ENCODE data around the gene JAKMIP1. TPM values are rescaled to one million over a fixed set of nuclear protein-coding genes. Genes with fewer than 3 reads are reported as not detected.
A peak's percentile ranks its signal among the peaks of the same experiment; 100 is the strongest.

Gene JAKMIP1
- total RNA-seq, 1 experiment from 2014 or later: not detected

DNA sequence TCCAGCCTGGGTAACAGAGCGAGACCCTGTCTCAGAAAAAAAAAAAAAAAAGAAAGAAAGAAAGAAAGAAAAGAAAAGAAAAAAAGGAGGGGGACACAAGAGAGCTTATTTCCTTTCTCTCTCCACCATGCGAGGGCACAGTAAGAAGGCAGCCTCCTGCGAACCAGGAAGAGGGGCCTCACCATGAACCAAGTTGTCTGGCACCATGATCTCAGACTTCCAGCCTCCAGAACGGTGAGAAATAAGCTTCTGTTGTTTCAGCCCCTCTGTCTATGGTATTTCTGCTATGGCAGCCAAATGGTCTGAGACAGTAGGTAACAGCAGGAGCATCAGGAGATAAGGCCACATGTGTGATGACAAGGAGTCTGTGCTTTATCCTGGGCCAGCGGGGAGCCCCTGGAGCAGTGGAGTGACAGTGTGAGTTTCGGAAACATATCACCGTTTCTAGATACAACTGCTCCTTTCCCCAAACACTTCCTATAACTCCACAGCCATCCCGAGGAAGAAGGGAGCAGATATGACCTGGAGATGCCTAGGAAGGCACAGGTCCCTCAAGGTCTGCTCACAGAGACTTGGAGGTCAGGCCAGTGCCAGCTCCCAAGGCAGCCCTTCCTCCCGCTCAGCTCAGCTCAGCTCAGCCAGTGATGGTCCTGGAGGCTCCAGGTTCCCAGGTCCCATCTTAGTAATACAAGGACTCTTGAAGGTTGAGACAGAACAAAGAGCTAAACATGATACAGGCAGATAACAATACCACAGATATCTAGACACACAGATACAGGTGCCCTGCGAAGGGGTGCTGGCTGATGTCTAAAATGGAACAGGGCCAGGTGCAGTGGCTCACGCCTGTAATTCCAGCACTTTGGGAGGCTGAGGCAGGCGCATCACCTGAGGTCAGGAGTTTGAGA lies 17.7 kb downstream of the JAKMIP1 start:
- no peak for DNase-seq (ENCODE audit: low read depth)

DNA sequence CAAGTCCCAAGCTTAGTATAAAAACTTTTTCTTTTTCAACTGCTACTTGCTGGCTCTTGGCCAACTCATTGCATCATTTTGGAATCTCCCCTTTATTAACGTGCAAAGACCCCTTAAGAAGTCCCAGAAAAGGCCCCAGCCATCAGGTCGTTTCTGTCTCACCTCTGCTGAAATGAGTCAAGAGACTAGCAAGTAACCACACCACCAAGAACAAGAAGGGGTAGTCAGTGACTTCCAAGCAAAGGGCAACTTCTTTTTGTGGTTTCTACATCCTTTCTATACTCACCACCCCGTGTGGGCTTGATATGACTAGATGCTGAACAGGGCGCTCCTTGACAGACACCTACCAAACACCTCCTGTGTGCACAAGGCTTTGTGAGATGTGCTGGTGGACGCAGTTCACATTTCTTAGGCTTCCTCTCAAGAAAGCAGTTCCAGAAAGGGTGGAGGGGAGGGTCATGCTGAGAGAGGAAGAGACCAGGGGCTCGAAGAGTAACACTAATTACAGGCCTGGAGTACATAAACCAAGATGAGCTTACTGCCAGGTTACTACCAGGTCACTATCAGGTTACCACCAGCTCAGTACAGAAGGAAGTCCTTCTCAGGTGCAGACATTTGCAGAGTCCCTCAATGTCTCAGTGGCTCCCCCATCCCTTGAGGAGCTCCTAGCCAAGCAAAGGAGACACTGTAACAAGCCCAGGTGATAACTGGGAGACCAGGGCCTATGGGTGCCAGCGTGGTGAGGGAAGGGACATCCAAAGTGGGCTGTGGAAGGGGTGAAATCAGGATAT lies 19.3 kb downstream of the JAKMIP1 start:
- DNase-seq (ENCODE audit: low read depth): no peak

DNA sequence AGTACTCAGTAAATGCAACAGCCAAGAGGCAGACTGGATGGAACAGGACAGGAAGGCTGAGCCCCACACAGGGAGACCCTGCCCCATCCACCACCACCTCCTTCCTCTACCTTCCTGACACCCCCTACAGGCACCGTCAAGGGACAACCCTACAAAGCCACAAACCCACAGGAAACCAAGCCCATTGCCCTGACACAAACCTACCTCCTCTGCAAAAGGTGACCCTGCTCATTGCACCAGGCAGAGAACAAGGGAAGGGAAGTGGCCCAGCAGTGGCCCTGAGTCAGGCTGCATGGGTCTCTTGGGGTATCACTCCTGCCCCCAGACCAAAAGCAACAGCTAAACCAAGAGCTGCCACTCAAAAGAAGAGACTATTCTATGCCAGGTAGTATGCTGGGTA lies 21.0 kb downstream of the JAKMIP1 start:
- DNase-seq (ENCODE audit: low read depth): no peak

DNA sequence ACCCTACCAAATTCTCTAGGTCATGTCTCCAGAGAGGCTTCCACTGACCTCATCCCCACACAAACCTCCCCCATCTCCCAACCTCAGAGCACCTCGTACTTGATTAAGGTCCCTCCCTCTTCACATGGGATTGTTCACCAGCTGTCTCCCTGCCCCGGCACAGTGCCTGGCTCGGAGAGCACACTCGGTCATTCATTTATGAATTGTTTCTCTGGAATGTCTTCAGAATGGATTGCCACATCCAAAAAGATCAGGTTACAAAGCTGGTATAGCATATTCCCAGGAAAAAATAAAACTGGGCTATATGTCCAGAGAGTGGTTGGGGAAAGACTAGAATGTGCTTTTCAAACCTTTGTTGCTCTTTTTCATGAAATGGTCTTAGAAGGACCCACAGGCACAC lies 21.6 kb downstream of the JAKMIP1 start:
- DNase-seq (ENCODE audit: low read depth): peak; percentile 24

DNA sequence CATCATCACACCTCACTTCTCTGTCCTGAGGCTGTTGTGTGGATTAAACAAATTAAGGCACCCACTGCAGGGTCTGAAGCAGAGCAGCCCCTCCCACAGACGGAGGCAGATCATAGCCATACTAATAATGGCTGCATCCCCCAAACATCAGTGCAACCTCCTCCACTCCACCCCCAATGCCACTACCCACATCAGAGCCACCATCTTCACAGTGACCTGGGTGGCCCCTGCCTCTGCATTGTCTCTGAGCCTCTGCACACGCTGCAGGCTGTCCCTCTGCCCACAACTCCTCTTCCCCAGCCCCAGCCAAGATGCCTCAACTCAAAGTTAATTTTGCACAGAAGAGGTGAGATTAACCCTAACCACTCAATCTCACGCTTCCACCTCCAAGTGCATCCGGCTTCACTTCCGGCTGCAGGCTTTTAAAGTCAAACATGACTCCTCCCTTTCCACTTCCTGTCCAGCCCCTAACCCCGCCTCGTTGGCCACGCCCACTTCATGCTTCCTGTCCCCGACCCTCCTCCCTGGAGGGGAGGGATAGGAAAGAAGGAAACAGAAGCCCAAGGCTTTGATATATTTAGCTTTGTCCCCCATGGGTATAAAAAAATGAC lies 22.7 kb downstream of the JAKMIP1 start:
- no peak for DNase-seq (ENCODE audit: low read depth)

DNA sequence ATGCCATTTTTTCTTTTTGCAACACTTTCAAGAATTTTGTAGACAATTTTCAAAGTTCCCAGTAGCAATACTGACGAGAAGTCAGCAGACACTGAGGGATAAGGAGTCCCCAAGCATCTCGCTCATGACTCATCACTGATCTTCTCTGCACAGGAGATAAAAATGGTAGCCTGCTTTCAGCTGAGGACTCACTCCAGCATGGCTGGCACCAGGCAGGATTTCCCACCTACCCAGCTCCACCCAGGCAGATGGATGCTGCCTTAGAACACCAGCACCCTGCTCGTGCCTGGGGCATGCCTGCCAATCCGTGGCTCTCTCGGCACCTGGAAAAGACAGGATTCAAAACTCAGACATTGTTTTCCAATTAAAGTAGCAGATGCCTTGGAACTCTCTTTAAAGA lies 24.9 kb downstream of the JAKMIP1 start:
- no peak for DNase-seq (ENCODE audit: low read depth)

DNA sequence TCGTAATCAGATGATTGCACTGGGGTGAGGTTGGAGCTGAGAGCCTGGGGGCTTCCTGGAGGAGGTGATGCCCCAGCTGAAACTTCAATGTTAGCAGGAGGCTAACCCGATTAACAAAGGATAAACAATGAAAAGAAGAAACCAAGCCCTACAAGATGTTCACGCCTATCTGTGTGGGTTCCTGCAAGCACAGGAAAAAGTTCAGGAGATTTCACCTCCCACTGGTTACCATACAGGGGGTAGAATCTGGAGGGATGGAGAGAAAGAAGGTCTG lies 27.5 kb downstream of the JAKMIP1 start:
- no peak for DNase-seq (ENCODE audit: low read depth)

DNA sequence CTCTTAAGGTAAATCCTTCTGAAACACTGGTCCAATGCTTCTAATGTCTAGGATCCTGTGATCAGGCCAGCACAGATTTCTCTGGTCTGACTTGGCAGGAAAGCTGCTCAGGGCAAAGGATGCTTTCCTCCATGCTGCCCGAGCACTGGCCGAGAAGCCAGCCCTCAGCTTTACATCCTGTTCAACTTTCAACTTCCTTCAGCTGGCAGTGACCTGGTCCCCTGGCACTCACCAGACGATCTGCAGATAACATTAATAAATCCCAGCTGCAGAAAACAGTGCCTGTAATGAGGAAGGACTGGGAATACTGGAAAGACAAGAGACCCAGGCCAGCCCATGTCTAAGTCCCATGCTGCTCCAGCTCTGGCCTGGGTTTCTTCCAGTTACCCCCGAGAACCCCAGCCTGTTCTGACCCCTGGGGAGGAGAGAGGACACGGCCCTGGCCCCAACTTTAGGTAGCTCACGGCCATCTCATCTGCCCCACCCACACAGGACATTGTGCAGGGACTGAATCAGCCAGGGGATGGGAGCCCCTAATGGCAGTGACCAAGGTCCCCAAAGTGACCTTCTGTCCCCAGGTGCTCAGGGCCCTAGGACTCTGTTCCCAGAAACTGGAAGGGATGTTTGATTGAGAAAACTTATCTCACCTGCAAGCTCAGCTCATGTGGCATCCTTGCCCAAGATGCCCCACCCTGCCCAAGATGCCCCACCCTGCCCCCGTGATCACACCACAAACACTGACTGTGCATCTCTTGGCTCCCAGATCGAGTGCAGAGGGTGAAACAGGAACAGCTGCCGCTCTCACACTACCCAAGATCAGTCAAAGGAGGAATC lies 28.0 kb downstream of the JAKMIP1 start:
- no peak for DNase-seq (ENCODE audit: low read depth)

DNA sequence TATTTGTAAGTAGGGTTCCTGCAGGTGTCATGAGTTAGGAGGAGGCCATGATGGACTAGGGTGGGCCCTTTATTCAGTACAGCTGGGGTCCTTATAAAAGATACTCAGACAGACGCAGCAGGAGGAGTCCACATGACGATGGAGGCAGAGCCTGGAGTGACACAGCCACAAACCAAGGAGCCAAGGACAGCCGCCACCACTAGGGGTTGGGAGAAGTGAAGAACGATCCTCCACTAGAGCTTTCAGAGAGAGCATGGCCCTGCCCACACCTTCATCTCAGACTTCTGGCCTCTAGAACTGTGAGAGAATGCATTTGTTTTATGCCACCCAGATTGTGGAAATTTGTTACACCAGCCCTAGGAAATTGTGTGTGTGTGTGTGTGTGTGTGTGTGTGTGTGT lies 31.1 kb downstream of the JAKMIP1 start:
- DNase-seq (ENCODE audit: low read depth): no peak

DNA sequence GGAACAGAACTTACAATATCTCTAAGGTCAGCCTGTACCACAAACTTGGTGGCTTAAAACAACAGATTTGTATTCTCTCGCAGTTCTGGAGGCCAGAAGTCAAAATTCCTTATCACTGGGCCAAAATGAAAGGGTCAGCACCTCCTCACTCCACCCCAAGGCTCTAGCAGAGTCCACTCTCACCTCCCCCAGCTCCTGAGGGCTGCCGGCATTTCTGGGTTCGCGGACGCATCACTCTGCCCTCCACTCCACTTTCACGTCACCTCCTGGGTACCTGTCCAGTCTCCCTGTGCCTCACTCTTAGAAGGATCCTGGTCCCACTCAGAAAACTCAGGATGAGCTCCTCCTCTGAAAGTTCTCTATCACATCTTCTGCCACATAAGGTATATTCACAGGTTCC lies 34.6 kb downstream of the JAKMIP1 start:
- no peak for DNase-seq (ENCODE audit: low read depth)

DNA sequence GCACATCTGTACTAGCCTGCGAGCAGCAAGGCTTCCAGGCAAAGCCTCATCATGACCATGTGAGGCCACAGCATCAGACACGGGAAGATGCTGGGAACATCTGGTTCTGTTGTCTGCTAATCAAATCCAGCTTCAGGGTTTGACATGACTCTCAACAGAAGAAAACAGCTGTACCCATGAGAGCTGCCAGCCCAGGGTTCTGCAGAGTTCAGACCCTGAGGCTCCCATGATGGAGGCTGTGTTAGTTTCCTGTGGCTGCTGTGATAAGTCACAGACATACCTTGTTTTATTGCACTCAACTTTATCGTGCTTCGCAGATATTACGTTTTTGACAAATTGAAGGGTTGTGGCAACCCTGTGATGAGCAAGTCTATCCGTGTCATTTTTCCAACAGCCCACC lies 37.5 kb downstream of the JAKMIP1 start:
- no peak for DNase-seq (ENCODE audit: low read depth)

DNA sequence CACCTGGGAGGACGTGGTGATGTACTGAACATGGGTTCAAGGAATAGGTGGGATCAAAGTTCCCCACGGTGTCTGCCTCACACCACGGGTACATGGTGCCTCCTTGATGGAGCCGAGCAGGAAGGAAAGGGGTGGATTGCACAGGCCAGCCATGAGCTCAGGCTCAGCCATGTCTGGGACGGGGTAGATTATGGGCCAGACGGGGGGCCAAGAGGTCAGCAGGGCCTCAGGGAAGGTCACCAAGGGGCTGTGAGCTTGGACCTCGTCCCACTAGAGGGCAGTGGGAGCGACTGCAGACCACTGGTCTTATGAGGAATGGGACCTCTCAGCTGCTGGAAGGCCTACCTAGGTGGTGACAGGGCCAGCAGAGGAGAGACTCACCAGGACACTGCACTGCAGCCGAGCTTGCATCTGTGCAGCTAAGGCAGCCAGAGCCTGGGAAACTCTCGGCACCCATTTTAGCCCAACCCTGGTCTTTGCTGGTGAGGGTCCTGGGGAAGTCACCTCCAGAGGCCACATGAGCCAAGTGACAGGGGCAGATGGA lies 38.4 kb downstream of the JAKMIP1 start:
- no peak for DNase-seq (ENCODE audit: low read depth)

DNA sequence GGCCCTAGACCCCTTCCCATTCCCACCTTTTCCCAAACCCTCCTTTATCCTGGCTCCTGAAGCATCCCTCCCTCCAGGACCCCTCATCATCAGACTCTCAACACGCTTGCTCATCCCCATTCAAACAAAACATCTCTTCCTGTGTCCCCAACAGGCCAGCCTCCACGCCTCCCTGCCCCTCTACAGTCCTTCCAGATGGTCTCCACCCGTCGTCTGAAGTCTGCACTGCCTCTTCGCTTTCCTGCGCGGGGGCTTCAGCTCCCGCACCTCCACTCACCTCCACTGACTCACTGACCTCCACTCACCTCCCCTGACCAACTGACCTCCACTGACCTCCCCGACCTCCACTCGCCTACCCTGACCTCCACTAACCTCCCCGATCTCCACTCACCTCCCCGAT lies 39.8 kb downstream of the JAKMIP1 start:
- DNase-seq (ENCODE audit: low read depth): no peak

DNA sequence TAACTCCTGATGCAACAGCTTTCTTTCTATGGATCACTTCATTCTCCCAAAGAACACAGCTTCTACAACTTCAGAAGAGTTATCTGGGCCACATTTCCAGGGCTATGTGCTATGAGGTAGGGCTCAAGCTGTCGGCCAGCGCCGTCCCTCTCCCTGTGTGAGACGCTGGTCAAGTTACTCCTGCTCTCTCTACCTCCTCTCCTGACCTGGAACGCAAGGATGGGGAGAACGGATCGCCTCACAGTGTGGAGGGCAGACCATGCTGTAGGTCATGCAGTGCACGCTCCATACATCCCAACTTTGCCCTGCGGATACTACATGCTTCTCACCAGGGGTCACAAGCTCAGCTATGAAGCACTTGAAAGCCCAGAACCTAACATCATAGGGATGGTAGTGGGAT lies 42.4 kb downstream of the JAKMIP1 start:
- DNase-seq (ENCODE audit: low read depth): no peak

DNA sequence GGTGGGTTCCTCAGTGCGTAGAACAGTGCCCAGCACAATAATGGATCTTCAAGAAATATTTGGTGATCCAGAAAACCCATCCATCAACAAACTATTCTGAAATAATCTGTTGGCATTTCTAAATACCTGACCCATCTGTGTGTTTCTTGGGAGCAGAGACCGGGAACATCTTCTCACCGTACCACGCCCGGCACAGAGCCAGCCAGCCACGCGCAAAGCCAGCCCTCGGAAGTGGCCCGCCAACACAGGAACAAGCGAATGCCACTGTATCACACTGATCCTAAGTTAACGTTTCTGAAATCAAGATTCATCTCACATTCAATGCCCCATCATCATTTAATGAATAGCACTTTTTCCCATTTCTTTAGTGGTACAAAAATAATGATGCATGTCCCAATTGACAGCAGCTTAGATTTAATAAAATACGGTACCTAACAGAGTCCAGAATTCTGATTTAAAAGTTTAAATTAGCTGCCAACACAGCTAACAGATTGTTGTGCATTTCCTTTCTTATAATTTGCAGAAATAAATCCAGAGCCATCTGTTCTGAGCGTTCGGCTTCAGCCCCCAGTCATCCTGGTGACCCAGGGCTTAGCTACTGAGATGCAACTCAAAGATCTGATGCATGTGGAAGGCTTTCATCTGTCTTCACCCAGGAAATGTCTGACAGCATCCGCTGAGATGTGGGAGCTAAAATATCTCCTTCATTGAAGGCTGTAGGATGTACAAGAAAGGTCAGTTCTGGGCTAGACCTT lies 44.2 kb downstream of the JAKMIP1 start:
- DNase-seq (ENCODE audit: low read depth): no peak

DNA sequence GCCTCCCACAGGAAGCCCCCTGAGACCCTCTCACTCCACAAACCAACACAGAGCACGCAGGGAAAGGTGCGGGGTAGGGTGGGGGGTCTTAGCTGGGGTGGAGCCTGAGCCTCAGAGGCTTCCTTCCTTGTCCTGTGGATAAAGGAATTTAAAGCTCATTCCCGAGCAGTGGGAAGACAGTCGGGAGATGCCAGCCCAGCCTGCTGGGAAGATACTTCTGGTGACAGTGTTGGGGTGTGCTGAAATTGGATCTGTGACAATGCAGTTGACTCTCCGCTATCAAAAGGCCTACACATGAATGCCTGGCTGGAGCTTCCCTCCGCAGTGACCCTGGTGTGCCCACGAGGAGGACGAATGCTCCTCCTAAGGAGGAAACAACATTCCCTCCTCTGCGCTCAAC lies 45.5 kb downstream of the JAKMIP1 start:
- no peak for DNase-seq (ENCODE audit: low read depth)

DNA sequence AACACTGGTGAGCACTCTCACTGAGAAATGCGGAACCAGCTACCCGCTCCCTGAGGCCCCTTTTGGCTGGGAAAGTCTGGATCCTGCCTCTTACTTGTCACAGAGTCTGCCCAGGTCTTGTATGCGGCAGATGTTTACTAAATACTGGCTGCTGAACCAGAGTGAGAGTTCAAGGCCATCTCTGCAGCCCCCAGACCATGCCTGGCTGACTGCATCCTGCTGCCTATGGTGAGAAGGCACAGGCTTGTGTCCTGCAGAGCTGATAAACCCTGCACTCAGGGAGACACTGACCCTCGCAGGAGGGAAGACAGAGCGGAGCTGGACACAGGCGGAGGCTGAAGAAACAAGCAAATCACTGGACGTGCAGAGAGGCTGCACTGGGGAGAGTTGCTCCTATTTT lies 46.5 kb downstream of the JAKMIP1 start:
- DNase-seq (ENCODE audit: low read depth): no peak

DNA sequence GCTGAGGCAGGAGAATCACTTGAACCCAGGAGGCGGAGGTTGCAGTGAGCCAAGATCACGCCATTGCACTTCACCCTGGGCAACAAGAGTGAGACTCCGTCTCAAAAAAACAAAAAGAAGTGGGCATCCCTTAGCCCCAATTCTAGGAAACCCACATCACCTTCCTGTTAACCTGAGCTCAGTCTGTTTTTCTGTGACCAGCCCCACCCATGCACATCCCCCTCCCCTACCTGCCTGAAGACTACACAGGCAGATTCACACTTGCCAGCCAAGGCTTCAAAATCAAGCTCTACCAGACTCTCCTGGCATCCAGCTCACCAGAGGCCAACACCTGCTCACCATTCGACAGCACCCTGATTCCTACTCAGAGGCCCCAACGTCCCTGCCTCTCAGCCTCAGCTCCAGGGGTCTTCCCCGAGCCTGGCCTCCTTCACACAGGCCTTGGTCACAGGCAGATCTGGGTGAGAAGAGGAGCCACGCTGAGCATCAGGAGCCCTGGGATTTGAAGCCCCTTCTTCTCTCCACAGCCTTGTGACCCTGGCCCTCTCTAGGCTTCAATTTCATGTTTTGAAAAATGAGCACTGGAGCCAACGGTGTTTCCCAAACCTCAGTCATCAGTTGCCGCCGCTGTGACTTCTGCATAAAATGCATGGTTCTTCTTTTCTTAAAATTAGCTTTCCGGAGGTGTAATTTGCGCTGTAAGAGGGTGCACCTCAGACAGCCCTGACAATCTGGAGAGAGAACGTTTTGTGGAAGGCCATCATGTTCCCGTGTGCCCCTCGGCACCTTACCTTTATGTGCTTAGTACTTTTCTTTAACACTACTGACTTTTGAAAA lies 47.3 kb downstream of the JAKMIP1 start:
- DNase-seq (ENCODE audit: low read depth): no peak

DNA sequence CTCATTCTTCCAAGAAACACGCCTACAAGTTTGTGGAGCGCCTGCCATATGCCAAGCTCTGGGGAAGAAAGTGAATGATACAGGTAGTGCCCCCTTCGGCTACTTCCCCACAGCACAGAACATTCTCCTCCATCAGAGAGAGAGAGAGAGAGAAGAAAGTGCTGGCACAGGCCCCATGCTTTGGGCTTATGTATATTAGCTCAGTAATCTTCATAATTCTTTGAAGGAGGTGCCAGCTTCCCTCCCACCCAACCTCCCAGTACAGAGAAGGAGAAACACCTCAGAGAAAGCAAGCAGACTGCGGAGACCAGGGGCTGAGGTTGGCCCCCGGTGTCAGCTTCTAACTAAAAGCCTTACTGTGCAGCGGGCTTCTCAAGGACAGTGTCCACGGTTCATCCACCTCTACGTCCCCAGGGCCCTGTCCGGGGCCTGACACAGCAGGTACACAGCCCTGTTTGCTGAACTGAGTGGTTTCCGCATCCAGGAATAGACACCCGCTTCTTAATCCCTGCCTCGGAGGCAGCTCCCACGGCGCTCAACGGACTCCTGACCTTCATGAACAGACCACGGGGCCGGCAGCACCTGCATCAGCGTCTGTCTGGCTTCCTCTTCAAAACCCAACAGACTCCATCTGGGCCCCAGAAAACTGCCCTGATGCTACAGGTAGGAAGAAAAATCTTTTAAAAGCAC lies 50.2 kb downstream of the JAKMIP1 start:
- DNase-seq (ENCODE audit: low read depth): no peak
